IPS-NIHi7 (cell line): ENCODE results near the gene MRPS18C.
"Not testable (repeated sequence)": the region's sequence is repeated elsewhere in the genome, so short reads cannot be mapped to it uniquely, and the experiment has no call there.

Source experiments
- DNase-seq: peaks from one replicate; pipeline ENCODE4 v3.0.0; 2012; ENCODE audit warnings: mixed read lengths; ENCODE audit errors: extremely low spot score

MRPS18C gene

DNA sequence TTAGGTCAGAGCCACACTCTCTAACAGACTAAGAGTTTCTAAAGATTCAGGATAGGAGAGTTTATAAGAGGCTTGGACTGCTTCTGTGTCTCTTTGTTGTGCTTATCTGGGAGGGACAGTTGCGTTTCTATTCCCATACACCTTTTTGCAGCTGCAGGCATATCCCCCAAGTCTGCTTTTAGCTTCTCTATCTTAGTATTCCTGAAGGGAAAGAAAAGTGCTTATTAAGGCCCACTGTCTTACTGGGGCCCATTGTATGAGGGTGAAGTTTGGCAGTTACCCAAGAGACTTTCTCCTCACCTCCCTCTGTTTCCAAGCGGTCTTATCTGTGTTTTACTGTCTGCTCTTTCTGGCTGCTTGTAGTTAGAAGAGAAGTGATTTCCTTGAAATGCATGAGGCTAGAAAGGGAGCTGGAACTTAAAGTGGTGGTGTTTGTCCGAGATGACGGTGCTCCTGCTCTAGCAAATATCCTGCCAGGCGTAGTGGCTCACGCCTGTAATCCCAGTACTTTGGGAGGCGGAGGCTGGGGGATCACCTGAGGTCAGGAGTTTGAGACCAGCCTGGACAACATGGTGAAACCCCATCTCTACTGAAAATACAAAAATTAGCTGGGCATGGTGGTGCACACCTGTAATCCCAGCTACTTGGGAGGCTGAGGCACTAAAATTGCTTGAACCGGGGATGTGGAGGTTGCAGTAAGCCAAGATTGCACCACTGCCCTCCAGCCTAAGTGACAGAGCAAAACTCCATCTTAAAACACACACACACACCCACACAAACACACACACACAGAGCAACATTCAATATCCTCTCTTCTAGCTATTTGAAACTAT lies 40.4 kb downstream of the MRPS18C start:
- DNase-seq = not testable (repeated sequence)

DNA sequence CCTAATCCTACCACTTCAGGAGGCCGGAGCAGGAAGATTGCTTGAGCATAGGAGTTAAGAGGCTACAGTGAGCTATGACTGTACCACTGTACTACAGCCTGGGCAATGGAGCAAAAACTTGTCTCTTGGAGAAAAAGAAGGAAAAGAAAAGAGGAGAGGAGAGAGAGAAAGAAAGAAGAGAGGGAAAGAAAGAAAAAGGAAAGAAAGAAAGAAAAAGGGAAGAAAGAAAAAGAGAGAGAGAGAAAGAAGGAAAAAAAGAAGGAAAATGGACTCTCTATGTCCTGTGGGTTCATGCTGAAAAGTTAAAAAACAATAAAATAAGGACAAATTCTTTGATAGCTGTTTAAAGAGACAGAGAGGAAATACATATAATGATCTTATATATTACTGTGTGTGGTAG lies 42.3 kb downstream of the MRPS18C start:
- DNase-seq = no peak

DNA sequence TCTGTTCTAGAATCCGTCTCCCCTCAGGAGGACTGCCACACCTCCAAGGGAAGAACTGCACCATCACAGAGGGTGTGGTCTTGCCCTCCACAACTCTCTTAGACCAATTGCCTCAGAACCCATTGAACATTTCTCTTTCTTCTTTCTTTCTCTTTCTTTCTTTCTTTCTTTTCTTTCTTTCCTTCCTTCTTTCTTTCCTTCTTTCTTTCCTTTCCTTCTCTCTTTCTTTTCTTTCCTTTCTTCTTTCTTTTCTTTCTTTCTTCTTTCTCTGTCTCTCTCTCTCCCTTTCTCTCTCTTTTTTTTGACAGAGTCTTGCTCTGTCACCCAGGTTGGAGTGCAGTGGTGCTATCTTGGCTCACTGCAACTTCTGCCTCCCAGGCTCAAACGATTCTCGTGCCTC lies 45.8 kb downstream of the MRPS18C start:
- not testable (repeated sequence) for DNase-seq

- no peak for DNase-seq
Observed at GRCh38 chr4:83503974-83504373, 48.1 kb downstream of the MRPS18C start.

DNA sequence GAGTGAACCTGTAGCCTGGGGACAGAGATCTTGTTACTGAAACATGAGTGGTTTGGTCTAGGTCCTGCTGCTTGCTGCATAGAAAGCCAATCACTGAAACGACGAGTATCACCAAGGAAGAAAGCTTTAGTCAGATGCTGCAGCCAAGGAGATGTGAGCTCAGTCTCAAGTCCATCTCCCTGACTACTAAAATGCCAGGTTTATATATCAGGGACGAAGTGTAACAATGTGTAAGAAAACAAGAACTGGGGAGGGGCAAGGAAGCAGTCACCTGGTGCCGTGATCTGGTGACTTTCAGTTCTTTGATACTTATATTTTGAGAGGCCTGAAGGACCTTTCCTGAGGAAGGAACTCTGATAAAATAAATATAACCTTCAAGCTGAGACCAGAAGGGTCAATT lies 48.6 kb downstream of the MRPS18C start:
- DNase-seq = no peak

DNA sequence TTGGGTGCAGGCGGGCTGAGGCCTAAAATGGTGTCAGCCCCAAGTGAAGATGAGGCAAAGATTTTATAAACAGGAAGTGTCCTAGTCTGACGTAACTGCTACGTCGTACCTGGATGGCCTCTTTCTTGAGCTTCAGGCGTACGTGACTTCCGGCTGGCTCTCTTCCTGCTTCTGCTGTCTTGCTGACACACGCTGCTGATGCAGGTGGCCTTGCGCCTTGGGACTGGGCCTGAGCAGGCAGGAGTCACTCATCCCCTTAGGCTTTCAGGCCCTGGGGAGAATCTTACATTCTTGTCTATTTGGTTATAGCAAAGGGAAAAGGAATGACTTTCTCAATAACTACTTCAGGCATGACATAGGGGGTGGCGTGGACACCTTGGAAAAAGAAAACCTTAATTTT lies 49.1 kb downstream of the MRPS18C start:
- no peak for DNase-seq

- peak; percentile 68 for DNase-seq
Observed at GRCh38 chr4:83509156-83509585, 53.3 kb downstream of the MRPS18C start.

GRCh38 chr4:83510442-83510841 lies 54.6 kb downstream of the MRPS18C start:
- no peak for DNase-seq
